NCI-H460 (cell line): ENCODE measurements around the gene NMRK1. TPM values are rescaled to one million over a fixed set of nuclear protein-coding genes. Genes with fewer than 3 reads are reported as not detected.

ENCODE experiments used
- DNase-seq: peaks from one replicate; pipeline ENCODE4 v3.0.0-alpha.2; 2016; ENCODE audit warnings: low read depth; ENCODE audit errors: extremely low read depth
- polyA plus RNA-seq: library from polyadenylated mRNA; depleted of rRNA; stranded (reverse); fragments of >200 nt; gene quantifications from 2 replicates; pipeline ENCODE4 v1.2.3, GENCODE V29; 2014; cell fraction: nucleus; rRNA removed
- total RNA-seq: library from RNA; depleted of rRNA; stranded (reverse); fragments of >200 nt; shearing (Covaris generic); gene quantifications from 2 replicates; pipeline ENCODE4 v1.2.3, GENCODE V29; 2014; rRNA removed

Gene NMRK1
- 19.5 and 23.3 TPM in 2 replicates for total RNA-seq
- polyA plus RNA-seq = 9.8 and 10.8 TPM in 2 replicates

DNA sequence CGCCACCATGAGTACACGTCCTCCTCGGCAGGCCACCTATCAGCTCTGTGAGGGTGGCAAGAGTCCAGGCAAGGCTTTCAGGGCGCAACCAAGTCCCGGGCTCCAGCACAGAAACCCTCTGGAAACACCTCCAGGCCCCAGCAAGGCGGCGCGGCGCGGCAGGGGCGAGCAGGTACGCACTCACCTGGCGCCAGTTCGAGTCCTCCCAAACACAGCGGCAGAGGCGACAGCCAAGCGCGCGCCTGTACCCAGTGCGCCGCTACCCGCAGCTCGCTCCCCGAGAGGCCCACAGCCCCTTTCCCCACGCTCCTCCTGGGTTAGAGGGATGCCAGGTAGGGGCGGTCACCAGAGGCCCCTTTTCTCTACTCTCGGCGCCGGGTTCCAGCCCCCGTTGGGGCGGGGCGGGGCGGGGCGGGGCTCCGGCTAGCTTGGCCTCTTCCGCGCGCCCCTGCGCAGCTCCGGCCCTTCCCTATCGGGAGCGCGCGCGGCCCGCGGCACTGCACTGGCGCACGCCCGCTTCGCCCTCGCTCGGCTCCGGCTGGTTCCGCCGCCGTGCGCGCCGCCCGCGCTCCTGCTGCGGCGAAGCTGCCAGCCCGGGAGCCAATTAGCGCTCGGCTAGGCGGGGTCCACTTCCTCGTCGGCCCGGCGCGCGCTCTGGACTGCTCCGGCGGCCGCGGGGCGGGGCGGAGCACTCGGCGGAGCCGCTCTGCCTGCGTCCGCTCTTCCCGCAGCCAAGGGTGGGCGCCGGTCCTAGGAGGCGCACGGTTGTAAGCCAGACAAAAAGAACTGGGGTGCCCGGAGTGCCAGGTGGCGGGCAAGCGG lies at the start of gene NMRK1, which contains the start of gene OSTF1:
Gene NMRK1, minus strand, starts transcription at position 332 of the 822 bp plus-strand sequence. CDS start 5,040 bp downstream, outside the sequence.
Gene OSTF1, plus strand, starts transcription at position 691 of the 822 bp plus-strand sequence. CDS start 179 bp downstream, outside the sequence.
- DNase-seq = peak; percentile 93

DNA sequence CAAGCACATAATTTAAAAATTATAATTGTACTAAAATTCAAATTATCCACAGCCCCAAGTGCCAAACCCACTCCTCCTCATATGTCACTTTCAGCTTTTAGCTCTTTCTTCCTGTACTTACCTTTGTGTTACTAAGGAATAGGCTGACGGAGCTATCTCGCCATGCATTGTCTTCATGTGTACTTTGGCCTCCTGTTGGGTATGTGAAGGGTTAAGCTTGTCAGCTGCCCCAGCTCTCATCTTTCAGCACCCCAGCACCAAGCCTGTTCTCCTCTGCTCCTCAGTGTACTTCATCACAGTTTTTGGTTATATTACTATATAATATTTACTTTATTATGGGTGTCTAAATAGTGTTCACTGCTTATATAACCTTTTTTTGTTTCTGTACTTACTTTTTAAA lies 46.5 kb upstream of the NMRK1 start:
- no peak for DNase-seq

- DNase-seq = no peak
Observed at GRCh38 chr9:75133396-75133795, 45.4 kb upstream of the NMRK1 start.

- no peak for DNase-seq
Observed at GRCh38 chr9:75132244-75132643, 44.3 kb upstream of the NMRK1 start.

DNA sequence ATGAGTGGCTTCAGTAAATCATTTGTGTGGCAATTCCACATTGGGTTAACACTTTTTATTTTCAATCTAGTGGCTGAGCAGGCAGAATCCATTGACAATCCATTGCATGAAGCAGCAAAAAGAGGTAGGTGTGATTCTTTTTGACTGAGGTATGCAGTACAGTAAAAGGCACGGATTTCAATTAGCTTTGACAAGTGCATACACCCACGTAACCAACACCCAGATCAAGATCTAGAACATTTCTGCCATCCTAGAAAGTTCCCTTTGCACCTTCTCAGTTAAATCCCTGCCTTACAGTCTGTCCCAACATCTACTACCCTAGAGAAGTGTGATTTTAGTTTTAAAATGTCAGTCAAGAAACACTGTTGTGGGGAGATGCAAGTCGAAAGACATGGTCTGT lies 43.7 kb upstream of the NMRK1 start:
- no peak for DNase-seq

DNA sequence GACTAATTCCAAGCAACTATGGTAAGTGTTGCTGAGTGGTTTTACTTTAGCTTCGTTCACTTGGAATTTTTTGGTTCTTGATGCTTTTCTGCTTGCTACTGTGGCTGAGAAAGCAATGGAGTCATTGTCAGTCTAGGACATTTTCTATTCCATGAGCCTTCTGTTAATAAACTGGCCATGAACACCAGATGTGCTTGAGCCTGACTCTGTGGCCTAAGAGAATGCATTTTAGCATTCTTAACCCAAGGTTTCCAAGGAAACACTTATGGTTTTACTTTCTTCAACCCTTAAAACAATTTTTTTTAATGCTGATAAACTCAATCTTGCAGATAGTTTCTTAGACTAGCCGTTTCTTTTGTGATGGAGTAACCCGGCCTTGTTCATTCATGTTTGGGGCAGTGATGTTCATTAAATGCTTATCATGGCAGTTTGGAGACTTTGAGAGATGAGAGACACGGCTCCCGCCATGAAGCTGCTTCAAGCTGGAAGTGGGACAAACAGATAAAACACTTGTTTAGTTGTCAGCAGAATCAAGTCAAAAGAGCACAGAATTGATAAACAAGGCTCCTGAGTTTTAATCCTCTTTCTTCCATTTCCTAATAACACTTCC lies 42.8 kb upstream of the NMRK1 start:
- DNase-seq = no peak

- no peak for DNase-seq
Observed at GRCh38 chr9:75130172-75130571, 42.2 kb upstream of the NMRK1 start.

DNA sequence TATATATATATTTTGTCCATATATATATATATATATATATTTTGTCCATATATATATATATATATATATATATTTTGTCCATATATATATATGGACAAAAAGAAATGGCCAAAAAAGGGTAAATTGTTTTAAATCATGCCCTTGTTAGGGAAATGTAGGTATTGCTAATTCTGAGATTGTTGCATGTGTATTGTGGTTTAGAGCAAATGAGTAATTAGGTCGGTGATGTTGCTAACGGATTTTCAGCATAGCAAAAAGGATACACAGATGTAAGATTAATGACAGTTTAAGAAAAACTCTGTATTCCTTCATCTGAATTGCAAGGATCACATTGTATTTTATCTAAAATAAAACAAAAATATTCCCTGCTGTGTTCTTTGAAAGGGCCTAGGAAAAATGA lies 40.6 kb upstream of the NMRK1 start:
- no peak for DNase-seq

DNA sequence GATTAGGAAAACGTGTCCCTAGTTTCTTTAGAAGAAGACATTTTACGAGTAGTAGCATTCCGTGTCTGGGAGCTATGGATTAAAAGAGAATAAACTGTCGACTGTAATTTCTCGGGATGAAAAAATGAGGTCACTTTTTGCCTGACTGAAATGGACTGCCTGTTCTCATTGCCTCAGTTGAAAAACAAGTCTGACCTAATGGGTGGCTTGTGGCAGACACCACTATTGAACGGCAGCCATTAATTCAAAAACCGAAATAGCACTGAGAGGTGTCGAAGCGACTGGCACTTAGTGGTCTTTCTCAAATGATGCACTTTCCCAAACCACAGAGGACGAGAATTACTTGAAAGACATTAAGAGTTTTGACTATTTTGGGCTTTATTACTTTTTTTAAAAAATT lies 35.7 kb upstream of the NMRK1 start:
- no peak for DNase-seq

DNA sequence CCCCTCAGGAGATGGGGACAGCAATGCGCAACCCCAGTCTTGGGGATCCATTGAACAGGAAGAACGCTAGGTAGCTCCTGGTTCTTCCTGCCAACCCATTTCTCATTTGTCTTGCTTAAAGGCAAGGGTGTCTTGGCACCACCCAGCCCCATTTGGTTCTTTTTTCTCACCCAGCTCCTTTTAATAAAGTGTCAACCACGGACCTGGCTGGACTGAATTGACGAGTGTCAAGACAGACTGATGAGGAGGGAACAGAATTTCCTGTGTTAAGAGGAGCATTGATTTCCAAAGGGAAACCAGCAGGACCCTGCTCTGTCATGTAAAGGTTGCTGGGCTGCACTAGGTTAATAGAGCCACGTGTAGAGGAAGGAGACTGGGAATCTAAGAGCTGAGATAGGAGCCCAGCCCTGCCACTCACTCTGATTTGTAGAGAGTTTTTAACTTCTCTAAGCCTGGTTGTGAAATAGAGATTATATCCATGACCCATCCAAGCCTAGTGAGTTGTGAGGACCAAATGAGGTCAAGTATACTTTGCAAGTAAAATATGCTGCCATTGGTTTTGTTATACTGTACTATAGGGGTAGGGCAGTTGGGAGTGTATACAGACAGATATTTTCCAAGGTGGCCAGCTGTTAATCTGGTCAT lies 34.1 kb upstream of the NMRK1 start:
- no peak for DNase-seq

GRCh38 chr9:75120686-75121085 lies 32.7 kb upstream of the NMRK1 start:
- no peak for DNase-seq

GRCh38 chr9:75117564-75117963 lies 29.6 kb upstream of the NMRK1 start:
- no peak for DNase-seq

- no peak for DNase-seq
Observed at GRCh38 chr9:75116306-75116705, 28.4 kb upstream of the NMRK1 start.

DNA sequence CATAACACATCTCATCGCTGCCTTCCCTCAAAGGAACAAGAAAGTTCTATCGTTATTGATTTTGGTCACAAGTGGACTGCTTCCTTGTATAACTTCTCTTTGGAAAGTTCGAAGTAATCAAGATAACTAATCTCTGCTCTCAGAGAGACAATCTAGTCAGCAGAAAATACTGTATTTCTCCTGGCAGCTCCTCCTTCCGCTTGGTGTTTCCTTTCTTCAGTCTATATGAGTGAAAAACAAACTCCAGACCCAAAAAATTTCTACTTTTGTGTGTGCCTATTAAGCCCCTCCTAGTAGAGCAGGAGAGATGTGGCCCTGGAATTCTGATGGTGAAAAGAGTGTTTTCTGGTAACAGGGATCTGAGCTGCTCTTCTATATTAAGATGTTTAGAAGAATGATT lies 24.8 kb upstream of the NMRK1 start:
- DNase-seq = no peak

GRCh38 chr9:75111019-75111622 lies 23.2 kb upstream of the NMRK1 start:
- DNase-seq = no peak

GRCh38 chr9:75109210-75109839 lies 21.4 kb upstream of the NMRK1 start:
- no peak for DNase-seq

- DNase-seq = no peak
Observed at GRCh38 chr9:75108571-75108970, 20.6 kb upstream of the NMRK1 start.

- DNase-seq = no peak
Observed at GRCh38 chr9:75106857-75107256, 18.9 kb upstream of the NMRK1 start.

GRCh38 chr9:75105841-75106240 lies 17.9 kb upstream of the NMRK1 start:
- DNase-seq = no peak

GRCh38 chr9:75105019-75105540 lies 17.1 kb upstream of the NMRK1 start:
- no peak for DNase-seq
